HepG2 (cell line): ENCODE results near the gene THRA. TPM values are rescaled to one million over a fixed set of nuclear protein-coding genes. Genes with fewer than 3 reads are reported as not detected.

Experiments
- CCAR2 ChIP-seq: fragments of 200-400 bp; formaldehyde crosslinking; optimal IDR thresholded peaks from 2 replicates; pipeline ENCODE3; 2018; ENCODE audit warnings: low read depth, mild to moderate bottlenecking, low read length, moderate library complexity
- CHD4 ChIP-seq: fragments of 200-600 bp; sonication (generic); IDR thresholded peaks from 2 replicates; pipeline ENCODE4 v1.7.0; 2017; ENCODE audit warnings: mild to moderate bottlenecking, low read length, borderline replicate concordance
- E2F2 ChIP-seq: sonication (generic); formaldehyde crosslinking; IDR thresholded peaks from 2 replicates; pipeline ENCODE4 v1.4.0; 2020; ENCODE audit warnings: missing genetic modification reagents, borderline replicate concordance
- HINFP ChIP-seq: sonication (generic); formaldehyde crosslinking; IDR thresholded peaks from 2 replicates; pipeline ENCODE4 v1.4.0; 2020; ENCODE audit warnings: low read depth, mild to moderate bottlenecking, missing genetic modification reagents
- NR1H2 ChIP-seq: sonication (generic); formaldehyde crosslinking; IDR thresholded peaks from 2 replicates; pipeline ENCODE4 v1.8.1; 2022; ENCODE audit warnings: low read depth, missing genetic modification reagents, borderline replicate concordance
- PBX3 ChIP-seq: sonication (generic); formaldehyde crosslinking; IDR thresholded peaks from 2 replicates; pipeline ENCODE4 v1.8.1; 2023; ENCODE audit warnings: missing genetic modification reagents, inconsistent platforms, borderline replicate concordance
- PHF21A ChIP-seq: sonication (generic); formaldehyde crosslinking; IDR thresholded peaks from 2 replicates; pipeline ENCODE4 v1.5.0; 2020; ENCODE audit warnings: mild to moderate bottlenecking, missing genetic modification reagents
- PHF5A ChIP-seq: IDR thresholded peaks from one replicate; pipeline ENCODE4 v1.6.1; 2018; ENCODE audit warnings: low read depth, missing genetic modification reagents; ENCODE audit not compliant: unreplicated experiment
- SYNCRIP ChIP-seq: fragments of 200-400 bp; formaldehyde crosslinking; IDR thresholded peaks from 2 replicates; pipeline ENCODE4 v1.6.1; 2018; ENCODE audit warnings: mild to moderate bottlenecking, low read depth, low read length; ENCODE audit not compliant: insufficient read depth
- WIZ ChIP-seq: sonication (generic); formaldehyde crosslinking; IDR thresholded peaks from 2 replicates; pipeline ENCODE4 v1.5.1; 2020; ENCODE audit warnings: mild to moderate bottlenecking, missing genetic modification reagents
- ZBTB46 ChIP-seq: sonication (generic); formaldehyde crosslinking; IDR thresholded peaks from 2 replicates; pipeline ENCODE4 v1.4.0; 2020; ENCODE audit warnings: mild to moderate bottlenecking, missing genetic modification reagents, borderline replicate concordance
- ZBTB7A ChIP-seq: sonication (generic); formaldehyde crosslinking; IDR thresholded peaks from 2 replicates; pipeline ENCODE4 v1.8.0; 2022; ENCODE audit warnings: mild to moderate bottlenecking, missing genetic modification reagents
- ZMAT3 ChIP-seq: sonication (generic); formaldehyde crosslinking; conservative IDR thresholded peaks from 2 replicates; pipeline ENCODE4 v1.7.0; 2021; ENCODE audit warnings: missing genetic modification reagents
- ZNF30 ChIP-seq: sonication (generic); formaldehyde crosslinking; IDR thresholded peaks from 2 replicates; pipeline ENCODE4 v1.5.0; 2020; ENCODE audit warnings: mild to moderate bottlenecking, missing genetic modification reagents
- ZNF362 ChIP-seq: sonication (generic); formaldehyde crosslinking; IDR thresholded peaks from 2 replicates; pipeline ENCODE4 v1.4.0; 2020; ENCODE audit warnings: missing genetic modification reagents, mild to moderate bottlenecking, borderline replicate concordance
- ZNF512B ChIP-seq: sonication (generic); formaldehyde crosslinking; IDR thresholded peaks from 2 replicates; pipeline ENCODE4 v1.5.1; 2020; ENCODE audit warnings: missing genetic modification reagents, mild to moderate bottlenecking, borderline replicate concordance
- ZNF556 ChIP-seq: sonication (generic); formaldehyde crosslinking; IDR thresholded peaks from 2 replicates; pipeline ENCODE4 v1.4.0; 2020; ENCODE audit warnings: mild to moderate bottlenecking, missing genetic modification reagents, borderline replicate concordance
- ZNF781 ChIP-seq: sonication (generic); formaldehyde crosslinking; IDR thresholded peaks from 2 replicates; pipeline ENCODE4 v1.5.1; 2020; ENCODE audit warnings: borderline replicate concordance, mild to moderate bottlenecking, missing genetic modification reagents; ENCODE audit errors: not compliant biosample characterization
- polyA plus RNA-seq, 8 experiments: library from polyadenylated mRNA; depleted of rRNA in 3 of 8; stranded (reverse) in 7 of 8; unstranded in 1 of 8; fragments of >200 nt; fragmentation: Illumina TruSeq in 4 of 8; extraction: Trizol in 4 of 8; gene quantifications; 2 replicates each; pipeline versions ENCODE4 v1.2.1 to v1.2.3, GENCODE V29; 2011 to 2016; ENCODE audit warnings: low read depth in 4 of 8, missing spikeins in 1 of 8, mixed read lengths in 1 of 8; ENCODE audit not compliant: insufficient read depth in 1 of 8
- total RNA-seq, 5 experiments: library from RNA; depleted of rRNA; stranded (reverse); fragments of >200 nt; fragmentation: Illumina TruSeq; extraction: Trizol; gene quantifications; 2 replicates each; pipeline ENCODE4 v1.2.3, GENCODE V29; 2016; ENCODE audit warnings: low read depth in 1 of 5

Gene THRA
- total and polyA plus RNA-seq, 2 of the 13 experiments (the other 11 are each of a cell fraction or from before 2014, with no cell fraction given): 8.0 to 9.9 TPM

GRCh38 chr17:40100669-40101366, 38.1 kb downstream of the THRA start (continued):
- peak; percentile 77 for TF ChIP-seq ZNF362 (CRISPR knock-in tag)
- TF ChIP-seq ZMAT3 (CRISPR knock-in tag): peak; percentile 99
- TF ChIP-seq WIZ (CRISPR knock-in tag): no peak
- no peak; the same call in 1 of the 2 replicates for TF ChIP-seq ZNF512B (CRISPR knock-in tag)
- peak; percentile 74 for TF ChIP-seq CCAR2
- TF ChIP-seq NR1H2 (CRISPR knock-in tag): 0 out of 2 replicates have a peak, but pooled peaks have one; percentile 40
- 0 out of 2 replicates have a peak, but pooled peaks have one; percentile 8 for TF ChIP-seq ZBTB7A (CRISPR knock-in tag)
- TF ChIP-seq E2F2 (CRISPR knock-in tag): no peak; the same call in 1 of the 2 replicates
- peak; percentile 100 for TF ChIP-seq ZNF781 (CRISPR knock-in tag)
- TF ChIP-seq PBX3 (CRISPR knock-in tag): peak; percentile 94; the same call in 1 of the 2 replicates
- peak; percentile 99 for TF ChIP-seq PHF21A (CRISPR knock-in tag)
- TF ChIP-seq ZBTB46: peak; percentile 31
- no peak for TF ChIP-seq SYNCRIP
- peak; percentile 94 for TF ChIP-seq ZNF556
- no peak for TF ChIP-seq PHF5A (CRISPR knock-in tag)
- no peak for TF ChIP-seq CHD4
- peak; percentile 96 for TF ChIP-seq HINFP (CRISPR knock-in tag)
- TF ChIP-seq ZNF30 (CRISPR knock-in tag): peak; percentile 81; the same call in 1 of the 2 replicates
